OCI-LY7 (cell line): ENCODE results near the gene TNC.

Source experiments
- CTCF ChIP-seq: fragments of 200-600 bp; sonication (generic); conservative IDR thresholded peaks from 2 replicates; pipeline ENCODE4 v1.5.1; 2014; ENCODE audit warnings: mild to moderate bottlenecking, antibody characterized with exemption, low read length, moderate library complexity, mixed read lengths
- EZH2phosphoT487 ChIP-seq: fragments of 200-600 bp; sonication (generic); IDR thresholded peaks from 2 replicates; pipeline ENCODE4 v1.6.1; 2018; ENCODE audit warnings: low read depth, borderline replicate concordance, mild to moderate bottlenecking, mixed run types, antibody characterized with exemption, low read length, moderate library complexity, mixed read lengths

- TF ChIP-seq CTCF (no peak), EZH2phosphoT487 (no peak)
These were observed 30.8 kb upstream of the TNC start for GRCh38 chr9:115148721-115149120.
